DOHH2 (cell line): ENCODE measurements around the gene CIPC.

ENCODE experiments used
- H3F3A ChIP-seq: fragments of 200-600 bp; sonication (generic), shearing (Covaris generic); 2 replicates; pipeline ENCODE4 v1.6.0; 2016; ENCODE audit warnings: antibody characterized with exemption, mild to moderate bottlenecking; ENCODE audit not compliant: control insufficient read depth, insufficient read depth
- H3K27ac ChIP-seq: fragments of 200-600 bp; sonication (generic); 2 replicates; pipeline ENCODE4 v1.5.1; 2014; ENCODE audit warnings: low read depth, mild to moderate bottlenecking, low read length, moderate library complexity
- H3K27me3 ChIP-seq: fragments of 200-600 bp; sonication (generic); 2 replicates; pipeline ENCODE4 v1.6.1; 2014; ENCODE audit warnings: mild to moderate bottlenecking, low read length, mixed read lengths; ENCODE audit not compliant: control insufficient read depth
- H3K36me3 ChIP-seq: fragments of 200-600 bp; sonication (generic); 2 replicates; pipeline ENCODE4 v1.6.1; 2014; ENCODE audit warnings: mild to moderate bottlenecking, low read length, moderate library complexity, mixed read lengths; ENCODE audit not compliant: control insufficient read depth
- H3K4me1 ChIP-seq: fragments of 200-600 bp; sonication (generic); 2 replicates; pipeline ENCODE4 v1.6.1; 2014; ENCODE audit warnings: mild to moderate bottlenecking, low read length, mixed read lengths; ENCODE audit not compliant: control insufficient read depth
- H3K4me2 ChIP-seq: fragments of 200-600 bp; sonication (generic); 2 replicates; pipeline ENCODE4 v1.6.0; 2014; ENCODE audit warnings: mild to moderate bottlenecking, low read length, moderate library complexity
- H3K4me3 ChIP-seq: fragments of 200-600 bp; sonication (generic); 2 replicates; pipeline ENCODE4 v1.5.1; 2014; ENCODE audit warnings: mild to moderate bottlenecking, low read length, mixed read lengths
- H3K79me2 ChIP-seq: fragments of 200-600 bp; sonication (generic); 2 replicates; pipeline ENCODE4 v1.6.1; 2014; ENCODE audit warnings: mild to moderate bottlenecking, low read length, mixed read lengths; ENCODE audit not compliant: control insufficient read depth
- H3K9me2 ChIP-seq: fragments of 200-600 bp; sonication (generic); replicated peaks from 2 replicates; pipeline ENCODE4 v1.6.1; 2014; ENCODE audit warnings: mild to moderate bottlenecking, low read length, mixed read lengths; ENCODE audit not compliant: control insufficient read depth
- H3K9me3 ChIP-seq: fragments of 200-600 bp; sonication (generic); 2 replicates; pipeline ENCODE4 v1.6.1; 2014; ENCODE audit warnings: antibody characterized with exemption, low read length, mixed read lengths; ENCODE audit not compliant: control insufficient read depth, insufficient read depth
- H4K20me1 ChIP-seq: fragments of 200-600 bp; sonication (generic); 2 replicates; pipeline ENCODE4 v1.6.0; 2014; ENCODE audit warnings: low read depth, mild to moderate bottlenecking, antibody characterized with exemption, low read length, moderate library complexity; ENCODE audit not compliant: control insufficient read depth, insufficient read depth
- EZH2phosphoT487 ChIP-seq: fragments of 200-600 bp; sonication (generic); IDR thresholded peaks from 2 replicates; pipeline ENCODE4 v1.6.1; 2017; ENCODE audit warnings: borderline replicate concordance, mild to moderate bottlenecking, antibody characterized with exemption, low read length, moderate library complexity, mixed read lengths
- TF ChIP-seq, protein P1 (sequence below): fragments of 200-600 bp; sonication (generic); IDR thresholded peaks from one replicate; pipeline ENCODE4 v1.5.1; 2014; ENCODE audit warnings: antibody characterized with exemption, mild to moderate bottlenecking, low read depth, low read length; ENCODE audit not compliant: poor library complexity, severe bottlenecking

Gene CIPC

DNA sequence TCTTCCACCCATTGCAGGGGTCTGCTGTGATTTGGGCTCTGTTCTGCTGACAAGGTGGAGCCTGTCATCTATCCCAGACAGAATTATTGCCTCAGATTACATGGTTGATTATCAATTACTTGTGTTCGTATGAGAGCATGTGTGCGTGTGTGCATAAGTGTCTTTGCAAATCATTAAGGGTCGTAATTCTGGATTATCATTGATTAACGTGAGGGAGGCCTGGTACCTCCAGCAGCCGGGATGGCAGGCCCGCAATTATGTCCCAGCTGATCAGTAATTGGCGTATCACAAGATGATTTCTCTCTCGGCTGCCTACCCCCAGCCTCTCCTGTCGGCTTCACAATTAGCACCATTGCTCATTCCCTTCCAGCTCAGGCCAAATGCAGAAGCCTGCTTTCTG, 39.9 kb upstream of the CIPC start:
- H3K27me3 ChIP-seq = peaks cover 27% of the 10 kb centered on the region
- no peaks in the 10 kb centered on the region for H4K20me1 ChIP-seq
- no peak for TF ChIP-seq EZH2phosphoT487
- TF ChIP-seq, protein P1, sequence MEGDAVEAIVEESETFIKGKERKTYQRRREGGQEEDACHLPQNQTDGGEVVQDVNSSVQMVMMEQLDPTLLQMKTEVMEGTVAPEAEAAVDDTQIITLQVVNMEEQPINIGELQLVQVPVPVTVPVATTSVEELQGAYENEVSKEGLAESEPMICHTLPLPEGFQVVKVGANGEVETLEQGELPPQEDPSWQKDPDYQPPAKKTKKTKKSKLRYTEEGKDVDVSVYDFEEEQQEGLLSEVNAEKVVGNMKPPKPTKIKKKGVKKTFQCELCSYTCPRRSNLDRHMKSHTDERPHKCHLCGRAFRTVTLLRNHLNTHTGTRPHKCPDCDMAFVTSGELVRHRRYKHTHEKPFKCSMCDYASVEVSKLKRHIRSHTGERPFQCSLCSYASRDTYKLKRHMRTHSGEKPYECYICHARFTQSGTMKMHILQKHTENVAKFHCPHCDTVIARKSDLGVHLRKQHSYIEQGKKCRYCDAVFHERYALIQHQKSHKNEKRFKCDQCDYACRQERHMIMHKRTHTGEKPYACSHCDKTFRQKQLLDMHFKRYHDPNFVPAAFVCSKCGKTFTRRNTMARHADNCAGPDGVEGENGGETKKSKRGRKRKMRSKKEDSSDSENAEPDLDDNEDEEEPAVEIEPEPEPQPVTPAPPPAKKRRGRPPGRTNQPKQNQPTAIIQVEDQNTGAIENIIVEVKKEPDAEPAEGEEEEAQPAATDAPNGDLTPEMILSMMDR = no peak
- no peaks in the 10 kb centered on the region for H3K4me1 ChIP-seq
- H3K9me3 ChIP-seq = no peaks in the 10 kb centered on the region
- H3K9me2 ChIP-seq = no peaks in the 10 kb centered on the region
- no peak overlapping the region for H3K4me2 ChIP-seq
- H3K79me2 ChIP-seq = no peaks in the 10 kb centered on the region
- no peaks in the 10 kb centered on the region for H3F3A ChIP-seq
- H3K27ac ChIP-seq = no peak overlapping the region
- no peaks in the 10 kb centered on the region for H3K36me3 ChIP-seq
- H3K4me3 ChIP-seq = no peak overlapping the region

DNA sequence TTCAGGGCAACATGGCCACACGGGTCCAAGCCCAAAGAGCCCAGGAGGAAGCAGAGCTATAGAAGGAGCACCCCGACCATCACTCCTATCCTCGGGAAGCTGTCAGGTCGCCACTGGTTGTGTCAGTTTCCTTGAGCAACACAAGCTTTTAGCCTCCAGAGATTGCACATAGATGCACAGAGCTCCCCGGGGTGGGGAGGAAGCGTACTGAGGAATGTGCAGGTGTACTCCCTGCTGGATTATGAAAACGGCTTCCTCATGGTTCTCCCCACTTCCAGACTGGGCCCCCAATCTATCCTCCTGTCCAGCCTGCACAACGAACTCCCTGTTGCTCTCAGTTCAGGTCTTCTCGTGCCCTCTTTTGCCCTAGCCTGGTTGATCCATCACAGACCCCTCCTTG, 39.3 kb upstream of the CIPC start:
- Histone ChIP-seq H3K27me3 (peaks cover 34% of the 10 kb centered on the region), H3K9me2 (no peaks in the 10 kb centered on the region), H4K20me1 (no peaks in the 10 kb centered on the region), H3F3A (no peaks in the 10 kb centered on the region), H3K4me3 (no peak overlapping the region), H3K27ac (no peak overlapping the region), H3K36me3 (no peaks in the 10 kb centered on the region), H3K4me2 (no peak overlapping the region), H3K4me1 (no peaks in the 10 kb centered on the region), H3K9me3 (no peaks in the 10 kb centered on the region), H3K79me2 (no peaks in the 10 kb centered on the region)
- TF ChIP-seq, protein P1 = no peak
- no peak for TF ChIP-seq EZH2phosphoT487

DNA sequence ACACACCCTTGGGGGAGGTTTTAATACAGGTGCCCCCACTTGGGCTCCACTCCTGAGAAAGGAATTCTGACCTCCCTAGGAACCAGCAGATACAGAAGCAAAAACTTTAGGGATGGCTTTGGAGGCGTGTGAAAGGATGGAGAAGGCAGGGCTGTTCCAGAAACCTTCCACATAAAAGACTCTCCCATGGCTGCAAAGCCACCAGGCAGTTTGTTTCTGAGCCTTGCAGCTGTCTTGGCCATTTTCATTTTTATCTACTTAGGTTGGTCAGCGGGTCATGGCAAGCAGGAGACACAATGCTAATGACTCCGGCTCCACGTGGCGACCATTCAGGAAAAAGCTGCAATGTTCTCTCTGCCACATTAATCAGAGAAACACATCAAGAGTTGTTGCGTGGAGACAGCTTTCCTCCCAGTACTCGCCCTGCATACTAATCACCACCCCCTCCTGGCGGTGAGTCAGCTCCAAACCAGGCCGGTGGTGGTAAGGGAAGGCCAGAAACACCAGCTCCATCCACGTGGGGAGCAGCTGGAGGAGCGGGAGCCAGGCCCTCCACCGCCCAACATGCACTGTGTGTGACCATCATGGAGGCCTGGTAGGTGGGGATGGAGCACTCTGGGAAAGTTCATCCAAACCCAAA, 38.7 kb upstream of the CIPC start:
- H3K27me3 ChIP-seq = peaks cover 38% of the 10 kb centered on the region
- no peaks in the 10 kb centered on the region for H3K9me2 ChIP-seq
- no peaks in the 10 kb centered on the region for H3F3A ChIP-seq
- H3K4me3 ChIP-seq = no peak overlapping the region
- H4K20me1 ChIP-seq = no peaks in the 10 kb centered on the region
- no peaks in the 10 kb centered on the region for H3K36me3 ChIP-seq
- no peaks in the 10 kb centered on the region for H3K79me2 ChIP-seq
- H3K4me1 ChIP-seq = no peaks in the 10 kb centered on the region
- TF ChIP-seq, protein P1 = no peak
- TF ChIP-seq EZH2phosphoT487 = no peak
- no peak overlapping the region for H3K27ac ChIP-seq
- no peaks in the 10 kb centered on the region for H3K9me3 ChIP-seq
- no peak overlapping the region for H3K4me2 ChIP-seq
